OCI-M2 (cell line): ENCODE measurements around the gene FMN2.
"Not testable (repeated sequence)": the region's sequence is repeated elsewhere in the genome, so short reads cannot be mapped to it uniquely, and the experiment has no call there.

Experiments used
- DNase-seq: peaks from one replicate; lab custom pipeline; 2025; ENCODE audit not compliant: unreplicated experiment; lab: John Stamatoyannopoulos, UW

Gene FMN2

GRCh38 chr1:240134596-240134995, 42.9 kb downstream of the FMN2 start:
- DNase-seq = no peak

GRCh38 chr1:240136402-240136801, 44.7 kb downstream of the FMN2 start:
- no peak for DNase-seq

GRCh38 chr1:240138867-240139266, 47.2 kb downstream of the FMN2 start:
- no peak for DNase-seq

- DNase-seq = no peak
These were observed 47.8 kb downstream of the FMN2 start for GRCh38 chr1:240139511-240139910.

- no peak for DNase-seq
These were observed 53.4 kb downstream of the FMN2 start for GRCh38 chr1:240145120-240145519.

GRCh38 chr1:240148333-240148732, 56.6 kb downstream of the FMN2 start:
- no peak for DNase-seq

GRCh38 chr1:240149484-240150094, 57.9 kb downstream of the FMN2 start:
- no peak for DNase-seq

GRCh38 chr1:240151136-240151735, 59.6 kb downstream of the FMN2 start:
- DNase-seq = no peak

- DNase-seq = no peak
These were observed 61.1 kb downstream of the FMN2 start for GRCh38 chr1:240152611-240153297.

- DNase-seq = no peak
These were observed 63.9 kb downstream of the FMN2 start for GRCh38 chr1:240155605-240156004.

GRCh38 chr1:240164742-240165141, 73.1 kb downstream of the FMN2 start:
- no peak for DNase-seq

GRCh38 chr1:240169188-240169587, 77.5 kb downstream of the FMN2 start:
- DNase-seq = no peak

- no peak for DNase-seq
These were observed 78.6 kb downstream of the FMN2 start for GRCh38 chr1:240170266-240170665.

GRCh38 chr1:240170806-240171205, 79.1 kb downstream of the FMN2 start:
- no peak for DNase-seq

- DNase-seq = no peak
These were observed 80.2 kb downstream of the FMN2 start for GRCh38 chr1:240171907-240172306.

- no peak for DNase-seq
These were observed 82.2 kb downstream of the FMN2 start for GRCh38 chr1:240173836-240174235.

GRCh38 chr1:240174734-240175133, 83.1 kb downstream of the FMN2 start:
- no peak for DNase-seq

GRCh38 chr1:240178366-240178765, 86.7 kb downstream of the FMN2 start:
- DNase-seq = no peak

- not testable (repeated sequence) for DNase-seq
These were observed 93.0 kb downstream of the FMN2 start for GRCh38 chr1:240184682-240185081.

GRCh38 chr1:240188139-240188538, 96.5 kb downstream of the FMN2 start:
- DNase-seq = no peak

GRCh38 chr1:240189386-240189989, 97.8 kb downstream of the FMN2 start:
- no peak for DNase-seq

GRCh38 chr1:240190881-240191401, 99.3 kb downstream of the FMN2 start:
- DNase-seq = no peak
